Activated CD8-positive, alpha-beta memory T cell treated with anti-CD3 and anti-CD28 coated beads, Interleukin-2, amount 50 U/mL, for 1 hour (primary cell): ENCODE measurements around the gene ZNF660.

Source experiments
- DNase-seq: peaks from one replicate; pipeline ENCODE4 v3.0.0-alpha.2; 2020; ENCODE audit errors: extremely low read depth

The ZNF660 gene

DNA sequence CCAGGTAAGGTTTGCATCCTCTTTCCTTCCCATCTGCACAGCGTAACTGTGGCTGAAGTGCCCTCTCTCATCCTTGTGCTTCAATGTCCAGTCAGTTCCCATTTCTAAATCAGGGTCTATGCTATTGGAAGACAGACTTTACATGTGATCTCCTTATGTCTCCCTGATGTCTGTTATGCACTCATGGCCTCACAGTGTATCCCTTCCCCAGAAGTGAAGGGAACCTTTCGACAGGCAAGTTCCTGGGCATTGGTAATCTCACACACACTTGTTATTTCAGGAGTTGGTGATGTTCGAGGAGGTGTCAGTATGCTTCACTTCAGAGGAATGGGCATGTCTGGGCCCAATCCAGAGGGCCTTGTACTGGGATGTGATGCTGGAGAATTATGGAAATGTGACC is 47.4 kb downstream of the ZNF660 start:
- no peak for DNase-seq

DNA sequence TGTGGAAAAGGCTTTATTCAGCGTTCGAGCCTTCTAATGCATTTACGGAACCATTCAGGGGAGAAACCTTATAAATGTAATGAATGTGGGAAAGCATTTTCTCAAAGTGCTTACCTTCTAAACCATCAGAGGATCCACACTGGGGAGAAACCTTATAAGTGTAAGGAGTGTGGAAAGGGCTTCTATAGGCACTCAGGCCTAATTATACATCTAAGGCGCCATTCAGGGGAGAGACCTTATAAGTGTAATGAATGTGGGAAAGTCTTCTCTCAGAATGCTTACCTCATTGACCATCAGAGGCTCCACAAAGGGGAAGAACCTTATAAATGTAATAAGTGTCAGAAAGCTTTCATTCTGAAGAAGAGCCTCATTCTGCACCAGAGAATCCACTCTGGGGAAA is 57.6 kb downstream of the ZNF660 start:
- DNase-seq, result no peak

DNA sequence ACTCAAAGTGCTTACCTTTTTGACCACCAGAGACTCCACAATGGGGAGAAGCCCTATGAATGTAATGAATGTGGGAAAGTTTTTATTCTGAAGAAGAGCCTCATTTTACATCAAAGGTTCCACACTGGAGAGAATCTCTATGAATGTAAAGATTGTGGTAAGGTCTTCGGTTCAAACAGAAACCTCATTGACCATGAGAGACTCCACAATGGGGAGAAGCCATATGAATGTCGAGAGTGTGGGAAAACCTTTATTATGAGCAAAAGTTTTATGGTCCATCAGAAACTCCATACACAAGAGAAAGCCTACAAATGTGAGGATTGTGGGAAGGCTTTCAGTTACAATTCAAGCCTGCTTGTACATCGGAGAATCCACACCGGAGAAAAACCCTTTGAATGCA is 58.3 kb downstream of the ZNF660 start:
- no peak for DNase-seq

DNA sequence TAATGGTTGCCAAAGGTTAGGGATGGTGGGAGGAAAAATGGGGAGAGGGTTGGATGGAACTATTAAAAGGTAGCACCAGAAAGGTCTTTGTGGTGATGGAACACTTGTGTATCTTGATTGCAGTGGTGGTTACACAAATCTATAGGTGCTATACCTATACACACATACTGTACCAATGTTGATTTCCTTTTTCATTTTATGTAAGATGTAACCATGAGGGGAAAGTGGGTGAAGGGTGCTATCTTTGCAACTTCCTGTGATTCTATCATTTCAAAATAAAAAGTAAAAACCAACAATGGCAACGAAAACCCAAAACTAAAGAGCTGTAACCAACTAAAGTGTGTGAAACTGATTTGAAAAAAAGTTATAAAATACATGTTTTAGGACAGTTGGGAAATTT is 63.0 kb downstream of the ZNF660 start:
- DNase-seq, result no peak

DNA sequence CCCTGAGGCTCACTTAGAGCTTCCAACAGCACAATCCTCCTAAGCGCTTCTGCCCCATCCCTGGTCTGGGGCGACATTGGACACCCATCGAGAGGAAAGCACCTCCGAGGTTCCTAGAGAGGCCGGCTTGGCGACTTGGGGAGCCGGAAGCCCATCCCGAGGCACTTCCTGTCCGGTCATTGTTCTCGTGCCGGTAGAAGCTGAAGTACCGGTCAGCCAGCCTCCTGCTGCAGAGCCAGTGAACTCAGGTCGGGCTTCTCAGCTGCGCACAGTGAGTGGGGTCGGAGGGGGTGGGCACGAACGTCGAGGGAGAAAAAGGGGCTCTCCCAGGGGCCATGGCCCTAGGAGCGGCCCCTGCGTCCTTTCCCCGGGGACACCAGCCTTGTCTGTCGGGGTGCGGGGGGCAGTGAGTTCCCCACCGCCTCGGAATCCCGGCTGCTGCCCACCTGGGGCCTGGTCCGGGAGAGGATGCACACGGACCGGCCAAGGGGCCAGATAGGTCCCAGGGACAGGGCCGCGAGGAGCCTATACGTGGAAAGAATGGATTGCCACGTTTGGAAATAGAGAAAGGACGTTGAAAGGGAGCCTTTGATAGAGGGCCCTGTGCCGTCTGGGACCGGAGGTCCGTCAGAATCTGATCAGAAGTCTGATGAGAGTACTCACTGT is 63.9 kb downstream of the ZNF660 start, which contains the start of gene ZNF35:
TSS of gene ZNF35 (plus strand) at position 169 of the 666 bp plus-strand sequence. CDS start 2,336 bp downstream, outside the sequence.
- no peak for DNase-seq
